PC-3 (cell line): ENCODE results near the gene TPK1. TPM values are rescaled to one million over a fixed set of nuclear protein-coding genes. Genes with fewer than 3 reads are reported as not detected.

Experiments used
- ATAC-seq: fragments of 200-7000 bp; cut with Tn5 transposase; 2 replicates; pipeline ENCODE4 v1.9.1; 2020; ENCODE audit warnings: mild to moderate bottlenecking, moderate library complexity
- BruUV-seq: library from RNA; stranded (reverse); fragments of 400-500 nt; replicated peaks from 2 replicates; lab custom pipeline; 2021; lab: Mats Ljungman, UMichigan
- CTCF ChIA-PET: fragments of 300-600 bp; sonication (Branson Sonifier 250); formaldehyde crosslinking; loops from one replicate; lab custom pipeline; 2022; ENCODE audit warnings: antibody characterized with exemption; lab: Charles Lee
- POLR2A ChIA-PET: fragments of 300-600 bp; sonication (Branson Sonifier 250); formaldehyde crosslinking; loops from one replicate; lab custom pipeline; 2022; ENCODE audit warnings: antibody characterized with exemption; ENCODE audit not compliant: unreplicated experiment; lab: Charles Lee
- DNase-seq: peaks from one replicate; pipeline ENCODE4 v3.0.0-alpha.2; 2015
- H2AFZ ChIP-seq: fragments of 300-600 bp; sonication (generic); 2 replicates; pipeline ENCODE4 v1.6.0; 2016; ENCODE audit warnings: antibody characterized with exemption, low read length
- H3F3A ChIP-seq: fragments of 300-600 bp; sonication (generic); one replicate; pipeline ENCODE4 v1.6.0; 2017; ENCODE audit warnings: antibody characterized with exemption, low read length, control low read depth, mild to moderate bottlenecking; ENCODE audit not compliant: unreplicated experiment
- H3K27ac ChIP-seq: fragments of 300-600 bp; sonication (generic); 2 replicates; pipeline ENCODE4 v1.5.1; 2016; ENCODE audit warnings: mild to moderate bottlenecking, low read length
- H3K27me3 ChIP-seq: fragments of 300-600 bp; sonication (generic); 2 replicates; pipeline ENCODE4 v1.6.1; 2016; ENCODE audit warnings: low read length, mixed read lengths
- H3K36me3 ChIP-seq: fragments of 300-600 bp; sonication (generic); 2 replicates; pipeline ENCODE4 v1.6.1; 2016; ENCODE audit warnings: low read depth, mixed run types, low read length, mixed read lengths
- H3K4me1 ChIP-seq: fragments of 300-600 bp; sonication (generic); 2 replicates; pipeline ENCODE4 v1.5.1; 2016; ENCODE audit warnings: low read length; ENCODE audit not compliant: insufficient read depth
- H3K4me2 ChIP-seq: fragments of 300-600 bp; sonication (generic); 2 replicates; pipeline ENCODE4 v1.6.0; 2016; ENCODE audit warnings: low read length
- H3K4me3 ChIP-seq: fragments of 300-600 bp; sonication (generic); 2 replicates; pipeline ENCODE4 v1.5.1; 2016; ENCODE audit warnings: mild to moderate bottlenecking, low read length, mixed read lengths
- H3K79me2 ChIP-seq: fragments of 300-600 bp; sonication (generic); 2 replicates; pipeline ENCODE4 v1.6.1; 2017; ENCODE audit warnings: low read length, mixed read lengths
- H3K9ac ChIP-seq: fragments of 300-600 bp; sonication (generic); 2 replicates; pipeline ENCODE4 v1.6.0; 2016; ENCODE audit warnings: mild to moderate bottlenecking, low read length
- H3K9me2 ChIP-seq: fragments of 300-600 bp; sonication (generic); replicated peaks from 2 replicates; pipeline ENCODE4 v1.6.1; 2016; ENCODE audit warnings: mixed run types, low read length, mixed read lengths
- H3K9me3 ChIP-seq: fragments of 300-600 bp; sonication (generic); 2 replicates; pipeline ENCODE4 v1.6.1; 2016; ENCODE audit warnings: low read length, mixed read lengths
- H4K20me1 ChIP-seq: fragments of 300-600 bp; sonication (generic); 2 replicates; pipeline ENCODE4 v1.6.1; 2016; ENCODE audit warnings: low read length, mixed read lengths
- CTCF ChIP-seq: fragments of 300-600 bp; sonication (generic); conservative IDR thresholded peaks from 2 replicates; pipeline ENCODE4 v1.5.1; 2017; ENCODE audit warnings: antibody characterized with exemption, low read depth, mild to moderate bottlenecking, low read length
- EZH2 ChIP-seq: fragments of 300-600 bp; sonication (generic); IDR thresholded peaks from one replicate; pipeline ENCODE4 v1.6.1; 2017; ENCODE audit warnings: antibody characterized with exemption, mild to moderate bottlenecking, low read length; ENCODE audit not compliant: unreplicated experiment
- EZH2phosphoT487 ChIP-seq: fragments of 300-600 bp; sonication (generic); IDR thresholded peaks from 2 replicates; pipeline ENCODE4 v1.6.1; 2018; ENCODE audit warnings: mild to moderate bottlenecking, antibody characterized with exemption, low read length, borderline replicate concordance
- intact Hi-C: fragments of 100-400 bp; cut with micrococcal nuclease; formaldehyde crosslinking; loops from 2 replicates; pipeline ENCODE4 v1.9.0; 2023
- total RNA-seq: library from RNA; depleted of rRNA; stranded (reverse); fragments of >200 nt; gene quantifications from 2 replicates; pipeline ENCODE4 v1.2.3, GENCODE V29; 2014

The TPK1 gene
- total RNA-seq, 1 experiment from 2014 or later = 4.5 TPM

- H3K4me2 ChIP-seq = no peak overlapping the region
- no peak overlapping the region for H2AFZ ChIP-seq
- no peaks in the 10 kb centered on the region for H3K4me1 ChIP-seq
- no peaks in the 10 kb centered on the region for H3K9me2 ChIP-seq
- H3K27ac ChIP-seq = no peak overlapping the region
- no peak overlapping the region for H3K9ac ChIP-seq
- ChIA-PET CTCF (no interaction called here), POLR2A (no interaction called here)
- no peaks in the 10 kb centered on the region for H4K20me1 ChIP-seq
- ATAC-seq = no peak
- H3F3A ChIP-seq = no peaks in the 10 kb centered on the region
- no peaks in the 10 kb centered on the region for H3K79me2 ChIP-seq
- H3K9me3 ChIP-seq = no peaks in the 10 kb centered on the region
- intact Hi-C loops = no loop called here
- DNase-seq = no peak
- H3K36me3 ChIP-seq = no peaks in the 10 kb centered on the region
- H3K4me3 ChIP-seq = no peak overlapping the region
- no peak for TF ChIP-seq EZH2
- BruUV-seq = no TSS peak
- H3K27me3 ChIP-seq = peaks cover 4% of the 10 kb centered on the region
These were observed 366.7 kb downstream of the TPK1 start for GRCh38 chr7:144468990-144469732.

- no peak for TF ChIP-seq EZH2phosphoT487
- no peak for TF ChIP-seq CTCF
- TF ChIP-seq EZH2 = no peak
- Histone ChIP-seq H2AFZ (no peak overlapping the region), H3K9me3 (no peaks in the 10 kb centered on the region), H3F3A (no peaks in the 10 kb centered on the region), H3K9ac (no peak overlapping the region), H4K20me1 (no peaks in the 10 kb centered on the region), H3K4me1 (no peaks in the 10 kb centered on the region), H3K27ac (no peak overlapping the region), H3K4me2 (no peak overlapping the region), H3K4me3 (no peak overlapping the region), H3K9me2 (no peaks in the 10 kb centered on the region), H3K36me3 (no peaks in the 10 kb centered on the region), H3K27me3 (no peaks in the 10 kb centered on the region), H3K79me2 (no peaks in the 10 kb centered on the region)
- ChIA-PET CTCF (no interaction called here), POLR2A (no interaction called here)
- no peak for ATAC-seq
- DNase-seq = no peak
- intact Hi-C loops = no loop called here
- no TSS peak for BruUV-seq
These were observed 376.2 kb downstream of the TPK1 start for GRCh38 chr7:144459635-144460034.

GRCh38 chr7:144455040-144455404, 380.8 kb downstream of the TPK1 start:
- Histone ChIP-seq H3F3A (no peaks in the 10 kb centered on the region), H3K27me3 (no peaks in the 10 kb centered on the region), H4K20me1 (no peaks in the 10 kb centered on the region), H3K27ac (no peak overlapping the region), H3K4me2 (no peak overlapping the region), H3K4me3 (no peak overlapping the region), H3K9ac (no peak overlapping the region), H3K9me2 (no peaks in the 10 kb centered on the region), H2AFZ (no peak overlapping the region), H3K9me3 (no peaks in the 10 kb centered on the region), H3K4me1 (no peaks in the 10 kb centered on the region), H3K79me2 (no peaks in the 10 kb centered on the region), H3K36me3 (no peaks in the 10 kb centered on the region)
- no peak for ATAC-seq
- ChIA-PET CTCF (interaction anchor here (0.6 kb wide), 1 partner anchor 351 kb away, joined by 3 read pairs; no protein-coding TSS in a partner anchor), POLR2A (no interaction called here)
- TF ChIP-seq EZH2 = no peak
- no peak for TF ChIP-seq EZH2phosphoT487
- no peak for TF ChIP-seq CTCF
- intact Hi-C loops = no loop called here
- BruUV-seq = no TSS peak
- no peak for DNase-seq
